ENCODE results near the gene FHIP1B.

FHIP1B gene

DNA sequence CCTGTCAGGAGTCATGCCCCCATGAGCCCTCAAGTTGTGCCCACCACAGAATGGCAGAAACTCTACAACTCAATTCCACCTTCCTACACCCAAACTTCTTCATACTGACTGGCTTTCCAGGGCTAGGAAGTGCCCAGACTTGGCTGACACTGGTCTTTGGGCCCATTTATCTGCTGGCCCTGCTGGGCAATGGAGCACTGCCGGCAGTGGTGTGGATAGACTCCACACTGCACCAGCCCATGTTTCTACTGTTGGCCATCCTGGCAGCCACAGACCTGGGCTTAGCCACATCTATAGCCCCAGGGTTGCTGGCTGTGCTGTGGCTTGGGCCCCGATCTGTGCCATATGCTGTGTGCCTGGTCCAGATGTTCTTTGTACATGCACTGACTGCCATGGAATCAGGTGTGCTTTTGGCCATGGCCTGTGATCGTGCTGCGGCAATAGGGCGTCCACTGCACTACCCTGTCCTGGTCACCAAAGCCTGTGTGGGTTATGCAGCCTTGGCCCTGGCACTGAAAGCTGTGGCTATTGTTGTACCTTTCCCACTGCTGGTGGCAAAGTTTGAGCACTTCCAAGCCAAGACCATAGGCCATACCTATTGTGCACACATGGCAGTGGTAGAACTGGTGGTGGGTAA is 35.1 kb downstream of the FHIP1B start, which contains the start of gene OR52W1:
Gene OR52W1, plus strand, starts transcription at position 51 of the 637 bp plus-strand sequence. Its CDS starts 0 bp downstream, at position 51.
- DNase-seq = no peak

DNA sequence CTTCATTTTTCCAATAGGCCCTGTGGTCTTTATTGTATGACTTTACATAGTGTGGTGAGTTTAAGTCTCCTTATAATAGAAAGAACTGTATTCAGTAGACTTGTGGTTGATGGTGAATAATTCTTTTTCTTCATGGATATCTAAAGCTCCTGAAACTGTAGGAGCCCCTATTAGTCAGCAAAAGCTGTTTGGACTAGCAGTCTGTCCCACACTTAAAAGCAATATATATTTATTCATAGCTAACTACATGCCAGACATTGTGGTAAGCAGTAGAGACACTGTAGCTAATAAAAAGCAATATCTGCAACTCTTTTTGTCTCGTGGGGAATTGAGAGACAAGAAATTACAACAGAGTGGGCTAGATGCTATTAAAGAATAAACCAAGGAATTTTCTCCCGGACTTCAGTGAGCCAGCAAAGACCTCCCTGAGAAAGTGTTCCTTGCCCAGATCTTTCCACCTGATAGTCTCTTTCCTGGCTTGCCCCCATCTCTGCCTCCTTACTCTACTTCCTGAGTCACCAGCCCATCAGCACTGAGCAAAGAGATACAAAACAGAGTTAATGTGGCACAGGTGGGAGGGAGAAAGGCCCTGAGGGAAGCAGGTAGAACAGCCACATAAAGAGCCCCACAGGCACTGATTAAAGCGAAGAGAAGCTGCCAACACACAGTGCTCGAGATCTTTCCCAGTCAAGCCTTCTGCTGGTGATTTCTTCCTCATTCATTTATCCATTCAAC is 36.8 kb downstream of the FHIP1B start:
- DNase-seq = no peak

GRCh38 chr11:6196396-6196795 is 38.0 kb downstream of the FHIP1B start:
- peak; percentile 18 for DNase-seq

- no peak for DNase-seq
Measured at GRCh38 chr11:6194065-6194581, 40.3 kb downstream of the FHIP1B start.

DNA sequence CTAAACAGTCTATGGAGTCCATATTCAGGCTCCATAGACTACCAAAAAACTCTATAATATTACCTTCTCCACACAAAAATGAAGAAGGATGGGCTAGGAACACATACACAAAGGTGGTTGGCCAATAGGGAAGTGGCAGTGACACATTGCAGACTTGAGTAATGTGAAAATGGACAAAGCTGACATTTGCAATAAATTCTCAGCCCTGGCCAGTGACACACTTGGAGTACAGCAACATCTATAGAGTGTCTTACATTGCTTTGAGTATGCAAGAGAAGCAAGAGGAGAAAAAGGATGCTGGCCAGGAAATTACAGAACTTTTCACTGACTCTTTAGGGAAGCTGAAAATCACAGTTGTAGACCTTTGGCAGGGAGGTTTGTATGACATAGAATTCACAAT is 42.7 kb downstream of the FHIP1B start:
- DNase-seq = no peak

- no peak for DNase-seq
Measured at GRCh38 chr11:6175440-6175839, 59.0 kb downstream of the FHIP1B start.

GRCh38 chr11:6170226-6170625 is 64.2 kb downstream of the FHIP1B start, which contains the start of gene OR52B2:
Gene OR52B2 (minus strand): TSS chr11:6170326. CDS start chr11:6170326, 0 bp downstream.
- DNase-seq = no peak
